Loucy (cell line): Measurements from ENCODE around the gene PIEZO1.

Source experiments
- H2AFZ ChIP-seq: fragments of 200-600 bp; sonication (generic); 2 replicates; pipeline ENCODE4 v1.6.0; 2016; ENCODE audit warnings: antibody characterized with exemption, mild to moderate bottlenecking, low read length, moderate library complexity
- H3F3A ChIP-seq: fragments of 200-600 bp; 2 replicates; pipeline ENCODE4 v1.6.0; 2016; ENCODE audit warnings: antibody characterized with exemption, low read depth, mild to moderate bottlenecking
- H3K27me3 ChIP-seq: fragments of 200-600 bp; sonication (generic); 2 replicates; pipeline ENCODE4 v1.6.1; 2014; ENCODE audit warnings: low read length, mild to moderate bottlenecking; ENCODE audit not compliant: insufficient read depth, poor library complexity, severe bottlenecking
- H3K36me3 ChIP-seq: fragments of 200-600 bp; sonication (generic); 2 replicates; pipeline ENCODE4 v1.6.1; 2016; ENCODE audit warnings: low read length; ENCODE audit not compliant: insufficient read depth
- H3K4me1 ChIP-seq: fragments of 200-600 bp; sonication (generic); 2 replicates; pipeline ENCODE4 v1.5.1; 2014; ENCODE audit warnings: low read length, mild to moderate bottlenecking; ENCODE audit not compliant: insufficient read depth, poor library complexity, severe bottlenecking
- H3K4me2 ChIP-seq: fragments of 200-600 bp; sonication (generic); 2 replicates; pipeline ENCODE4 v1.6.0; 2014; ENCODE audit warnings: antibody characterized with exemption, low read length, low read depth, mild to moderate bottlenecking; ENCODE audit not compliant: poor library complexity, severe bottlenecking
- H3K4me3 ChIP-seq: fragments of 200-600 bp; sonication (generic); 2 replicates; pipeline ENCODE4 v1.5.1; 2014; ENCODE audit warnings: low read length, mild to moderate bottlenecking, mixed read lengths; ENCODE audit not compliant: poor library complexity, severe bottlenecking
- H3K79me2 ChIP-seq: fragments of 200-600 bp; sonication (generic); 2 replicates; pipeline ENCODE4 v1.6.1; 2014; ENCODE audit warnings: low read length; ENCODE audit not compliant: insufficient read depth
- H3K9ac ChIP-seq: fragments of 200-600 bp; sonication (generic); 2 replicates; pipeline ENCODE4 v1.6.0; 2014; ENCODE audit warnings: mild to moderate bottlenecking, low read depth, low read length, moderate library complexity; ENCODE audit not compliant: poor library complexity, severe bottlenecking
- H3K9me2 ChIP-seq: fragments of 200-600 bp; sonication (generic); replicated peaks from 2 replicates; pipeline ENCODE4 v1.6.1; 2016; ENCODE audit warnings: low read depth, low read length, mixed read lengths
- H3K9me3 ChIP-seq: fragments of 200-600 bp; sonication (generic); 2 replicates; pipeline ENCODE4 v1.6.1; 2014; ENCODE audit warnings: mild to moderate bottlenecking, antibody characterized with exemption, low read length, low read depth; ENCODE audit not compliant: insufficient read depth
- H4K20me1 ChIP-seq: fragments of 200-600 bp; sonication (generic); 2 replicates; pipeline ENCODE4 v1.6.0; 2014; ENCODE audit warnings: antibody characterized with exemption, low read length, mild to moderate bottlenecking; ENCODE audit not compliant: insufficient read depth, poor library complexity, severe bottlenecking
- CTCF ChIP-seq: fragments of 200-600 bp; sonication (generic); conservative IDR thresholded peaks from 2 replicates; pipeline ENCODE4 v1.5.1; 2014; ENCODE audit warnings: mild to moderate bottlenecking, antibody characterized with exemption, low read length
- EZH2phosphoT487 ChIP-seq: fragments of 200-600 bp; IDR thresholded peaks from 2 replicates; pipeline ENCODE4 v1.6.1; 2018; ENCODE audit warnings: antibody characterized with exemption, mild to moderate bottlenecking, moderate library complexity, borderline replicate concordance

The PIEZO1 gene

GRCh38 chr16:88764913-88765349 is 20.1 kb downstream of the PIEZO1 start:
- TF ChIP-seq EZH2phosphoT487 (no peak), CTCF (no peak)
- Histone ChIP-seq H2AFZ (no peak overlapping the region), H3K79me2 (peaks cover 77% of the 10 kb centered on the region), H3F3A (no peaks in the 10 kb centered on the region), H3K27me3 (no peaks in the 10 kb centered on the region), H3K9ac (no peak overlapping the region), H3K4me2 (no peak overlapping the region), H3K9me2 (no peaks in the 10 kb centered on the region), H3K9me3 (no peaks in the 10 kb centered on the region), H3K4me1 (no peaks in the 10 kb centered on the region), H3K4me3 (no peak overlapping the region), H3K36me3 (peaks cover 7% of the 10 kb centered on the region; the same call in 1 of the 2 replicates), H4K20me1 (peaks cover 39% of the 10 kb centered on the region)

GRCh38 chr16:88764080-88764479 is 20.9 kb downstream of the PIEZO1 start:
- Histone ChIP-seq H3K27me3 (no peaks in the 10 kb centered on the region), H3K36me3 (peaks cover 7% of the 10 kb centered on the region; the same call in 1 of the 2 replicates), H4K20me1 (peaks cover 34% of the 10 kb centered on the region), H2AFZ (no peak overlapping the region), H3K4me2 (no peak overlapping the region), H3K4me3 (no peak overlapping the region), H3K79me2 (peaks cover 70% of the 10 kb centered on the region), H3K9me2 (no peaks in the 10 kb centered on the region), H3F3A (no peaks in the 10 kb centered on the region), H3K9ac (no peak overlapping the region), H3K9me3 (no peaks in the 10 kb centered on the region), H3K4me1 (no peaks in the 10 kb centered on the region)
- TF ChIP-seq CTCF (no peak), EZH2phosphoT487 (no peak)

- Histone ChIP-seq H3F3A (no peaks in the 10 kb centered on the region), H2AFZ (no peak overlapping the region), H3K4me3 (no peak overlapping the region), H3K9me3 (no peaks in the 10 kb centered on the region), H4K20me1 (peaks cover 30% of the 10 kb centered on the region), H3K79me2 (peaks cover 68% of the 10 kb centered on the region), H3K36me3 (peaks cover 7% of the 10 kb centered on the region; the same call in 1 of the 2 replicates), H3K27me3 (no peaks in the 10 kb centered on the region), H3K9ac (no peak overlapping the region), H3K4me2 (no peak overlapping the region), H3K4me1 (no peaks in the 10 kb centered on the region), H3K9me2 (no peaks in the 10 kb centered on the region)
- TF ChIP-seq EZH2phosphoT487 = no peak
- TF ChIP-seq CTCF = no peak
Observed at GRCh38 chr16:88763502-88764053, 21.4 kb downstream of the PIEZO1 start.
